ENCODE measurements around the gene UNK. TPM values are rescaled to one million over a fixed set of nuclear protein-coding genes. Genes with fewer than 3 reads are reported as not detected.

The UNK gene
- total and polyA plus RNA-seq, 2 of the 13 experiments (the other 11 are each of a cell fraction or from before 2014, with no cell fraction given) = 31.6 to 33.0 TPM

DNA sequence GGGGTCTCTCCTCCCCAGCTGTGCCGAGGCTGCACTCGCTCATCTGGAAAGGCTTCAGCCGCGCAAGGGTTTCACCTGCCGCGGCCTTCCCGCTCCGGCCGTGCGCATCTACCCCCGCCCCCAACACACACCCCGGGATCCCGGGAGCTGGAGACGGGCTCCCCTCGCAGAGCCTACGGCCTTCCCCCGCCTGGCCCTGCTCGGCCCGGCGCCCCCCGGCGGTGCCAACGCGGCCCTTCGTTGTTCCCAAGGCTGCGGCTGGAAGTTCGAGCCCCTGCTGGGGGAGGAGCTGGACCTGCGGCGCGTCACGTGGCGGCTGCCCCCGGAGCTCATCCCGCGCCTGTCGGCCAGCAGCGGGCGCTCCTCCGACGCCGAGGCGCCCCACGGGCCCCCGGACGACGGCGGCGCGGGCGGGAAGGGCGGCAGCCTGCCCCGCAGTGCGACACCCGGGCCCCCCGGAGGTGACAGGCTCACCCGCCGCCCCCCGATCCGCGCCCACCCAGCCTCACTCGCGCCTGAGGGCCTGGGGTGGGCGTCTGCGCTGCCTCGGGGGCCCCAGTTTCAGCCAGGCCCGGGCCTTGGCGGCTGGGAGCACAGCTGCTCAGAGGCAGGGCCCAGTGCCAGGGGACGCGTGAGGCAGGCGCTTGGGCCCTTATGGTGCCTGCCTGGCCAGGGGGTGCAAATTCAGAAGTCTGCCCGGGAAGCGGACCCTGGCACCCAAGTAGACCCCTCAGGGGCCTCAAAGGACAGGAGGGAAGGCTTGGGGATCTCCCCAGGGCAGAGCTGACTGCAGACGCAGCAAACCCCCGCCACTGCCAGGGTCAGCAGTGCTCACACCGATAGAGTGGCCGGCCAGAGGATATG is 30.9 kb upstream of the UNK start (continued):
- TF ChIP-seq, protein P1, sequence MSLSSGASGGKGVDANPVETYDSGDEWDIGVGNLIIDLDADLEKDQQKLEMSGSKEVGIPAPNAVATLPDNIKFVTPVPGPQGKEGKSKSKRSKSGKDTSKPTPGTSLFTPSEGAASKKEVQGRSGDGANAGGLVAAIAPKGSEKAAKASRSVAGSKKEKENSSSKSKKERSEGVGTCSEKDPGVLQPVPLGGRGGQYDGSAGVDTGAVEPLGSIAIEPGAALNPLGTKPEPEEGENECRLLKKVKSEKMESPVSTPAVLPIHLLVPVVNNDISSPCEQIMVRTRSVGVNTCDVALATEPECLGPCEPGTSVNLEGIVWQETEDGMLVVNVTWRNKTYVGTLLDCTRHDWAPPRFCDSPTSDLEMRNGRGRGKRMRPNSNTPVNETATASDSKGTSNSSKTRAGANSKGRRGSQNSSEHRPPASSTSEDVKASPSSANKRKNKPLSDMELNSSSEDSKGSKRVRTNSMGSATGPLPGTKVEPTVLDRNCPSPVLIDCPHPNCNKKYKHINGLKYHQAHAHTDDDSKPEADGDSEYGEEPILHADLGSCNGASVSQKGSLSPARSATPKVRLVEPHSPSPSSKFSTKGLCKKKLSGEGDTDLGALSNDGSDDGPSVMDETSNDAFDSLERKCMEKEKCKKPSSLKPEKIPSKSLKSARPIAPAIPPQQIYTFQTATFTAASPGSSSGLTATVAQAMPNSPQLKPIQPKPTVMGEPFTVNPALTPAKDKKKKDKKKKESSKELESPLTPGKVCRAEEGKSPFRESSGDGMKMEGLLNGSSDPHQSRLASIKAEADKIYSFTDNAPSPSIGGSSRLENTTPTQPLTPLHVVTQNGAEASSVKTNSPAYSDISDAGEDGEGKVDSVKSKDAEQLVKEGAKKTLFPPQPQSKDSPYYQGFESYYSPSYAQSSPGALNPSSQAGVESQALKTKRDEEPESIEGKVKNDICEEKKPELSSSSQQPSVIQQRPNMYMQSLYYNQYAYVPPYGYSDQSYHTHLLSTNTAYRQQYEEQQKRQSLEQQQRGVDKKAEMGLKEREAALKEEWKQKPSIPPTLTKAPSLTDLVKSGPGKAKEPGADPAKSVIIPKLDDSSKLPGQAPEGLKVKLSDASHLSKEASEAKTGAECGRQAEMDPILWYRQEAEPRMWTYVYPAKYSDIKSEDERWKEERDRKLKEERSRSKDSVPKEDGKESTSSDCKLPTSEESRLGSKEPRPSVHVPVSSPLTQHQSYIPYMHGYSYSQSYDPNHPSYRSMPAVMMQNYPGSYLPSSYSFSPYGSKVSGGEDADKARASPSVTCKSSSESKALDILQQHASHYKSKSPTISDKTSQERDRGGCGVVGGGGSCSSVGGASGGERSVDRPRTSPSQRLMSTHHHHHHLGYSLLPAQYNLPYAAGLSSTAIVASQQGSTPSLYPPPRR (CRISPR knock-in tag; IDR thresholded peaks at IDR 0.05; ENCODE audit: borderline replicate concordance) = no peak
- TF ChIP-seq GATAD2A (CRISPR knock-in tag; IDR thresholded peaks at IDR 0.05) (no peak), ZFY (CRISPR knock-in tag; IDR thresholded peaks at IDR 0.05) (peak; percentile 95), SPEN (CRISPR knock-in tag; IDR thresholded peaks at IDR 0.05; ENCODE audit: low read depth) (peak; percentile 77), REPIN1 (CRISPR knock-in tag; IDR thresholded peaks at IDR 0.05; ENCODE audit: borderline replicate concordance, low read depth) (peak; percentile 84), JARID2 (CRISPR knock-in tag; IDR thresholded peaks at IDR 0.05; ENCODE audit: insufficient replicate concordance) (no peak), SOX13 (IDR thresholded peaks at IDR 0.05) (no peak), SOX13 (CRISPR knock-in tag; conservative IDR thresholded peaks at IDR 0.05 in 1 of 2, IDR thresholded peaks at IDR 0.05 in 1 of 2) (peak in 1 of 2 experiments; percentile 10; a peak in 1 of 4 replicates), GATAD1 (CRISPR knock-in tag; IDR thresholded peaks at IDR 0.05) (0 out of 2 replicates have a peak, but pooled peaks have one; percentile 22), FOSL1 (CRISPR knock-in tag; IDR thresholded peaks at IDR 0.05; ENCODE audit: borderline replicate concordance) (no peak), ZFP90 (CRISPR knock-in tag; IDR thresholded peaks at IDR 0.05; ENCODE audit: borderline replicate concordance) (peak; percentile 83; the same call in 1 of the 2 replicates)
- TF ChIP-seq, protein P2, sequence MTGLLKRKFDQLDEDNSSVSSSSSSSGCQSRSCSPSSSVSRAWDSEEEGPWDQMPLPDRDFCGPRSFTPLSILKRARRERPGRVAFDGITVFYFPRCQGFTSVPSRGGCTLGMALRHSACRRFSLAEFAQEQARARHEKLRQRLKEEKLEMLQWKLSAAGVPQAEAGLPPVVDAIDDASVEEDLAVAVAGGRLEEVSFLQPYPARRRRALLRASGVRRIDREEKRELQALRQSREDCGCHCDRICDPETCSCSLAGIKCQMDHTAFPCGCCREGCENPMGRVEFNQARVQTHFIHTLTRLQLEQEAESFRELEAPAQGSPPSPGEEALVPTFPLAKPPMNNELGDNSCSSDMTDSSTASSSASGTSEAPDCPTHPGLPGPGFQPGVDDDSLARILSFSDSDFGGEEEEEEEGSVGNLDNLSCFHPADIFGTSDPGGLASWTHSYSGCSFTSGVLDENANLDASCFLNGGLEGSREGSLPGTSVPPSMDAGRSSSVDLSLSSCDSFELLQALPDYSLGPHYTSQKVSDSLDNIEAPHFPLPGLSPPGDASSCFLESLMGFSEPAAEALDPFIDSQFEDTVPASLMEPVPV (CRISPR knock-in tag; IDR thresholded peaks at IDR 0.05) = peak; percentile 97
- TF ChIP-seq, protein P3, sequence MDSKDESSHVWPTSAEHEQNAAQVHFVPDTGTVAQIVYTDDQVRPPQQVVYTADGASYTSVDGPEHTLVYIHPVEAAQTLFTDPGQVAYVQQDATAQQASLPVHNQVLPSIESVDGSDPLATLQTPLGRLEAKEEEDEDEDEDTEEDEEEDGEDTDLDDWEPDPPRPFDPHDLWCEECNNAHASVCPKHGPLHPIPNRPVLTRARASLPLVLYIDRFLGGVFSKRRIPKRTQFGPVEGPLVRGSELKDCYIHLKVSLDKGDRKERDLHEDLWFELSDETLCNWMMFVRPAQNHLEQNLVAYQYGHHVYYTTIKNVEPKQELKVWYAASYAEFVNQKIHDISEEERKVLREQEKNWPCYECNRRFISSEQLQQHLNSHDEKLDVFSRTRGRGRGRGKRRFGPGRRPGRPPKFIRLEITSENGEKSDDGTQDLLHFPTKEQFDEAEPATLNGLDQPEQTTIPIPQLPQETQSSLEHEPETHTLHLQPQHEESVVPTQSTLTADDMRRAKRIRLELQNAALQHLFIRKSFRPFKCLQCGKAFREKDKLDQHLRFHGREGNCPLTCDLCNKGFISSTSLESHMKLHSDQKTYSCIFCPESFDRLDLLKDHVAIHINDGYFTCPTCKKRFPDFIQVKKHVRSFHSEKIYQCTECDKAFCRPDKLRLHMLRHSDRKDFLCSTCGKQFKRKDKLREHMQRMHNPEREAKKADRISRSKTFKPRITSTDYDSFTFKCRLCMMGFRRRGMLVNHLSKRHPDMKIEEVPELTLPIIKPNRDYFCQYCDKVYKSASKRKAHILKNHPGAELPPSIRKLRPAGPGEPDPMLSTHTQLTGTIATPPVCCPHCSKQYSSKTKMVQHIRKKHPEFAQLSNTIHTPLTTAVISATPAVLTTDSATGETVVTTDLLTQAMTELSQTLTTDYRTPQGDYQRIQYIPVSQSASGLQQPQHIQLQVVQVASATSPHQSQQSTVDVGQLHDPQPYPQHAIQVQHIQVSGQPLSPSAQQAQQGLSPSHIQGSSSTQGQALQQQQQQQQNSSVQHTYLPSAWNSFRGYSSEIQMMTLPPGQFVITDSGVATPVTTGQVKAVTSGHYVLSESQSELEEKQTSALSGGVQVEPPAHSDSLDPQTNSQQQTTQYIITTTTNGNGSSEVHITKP (CRISPR knock-in tag; IDR thresholded peaks at IDR 0.05; ENCODE audit: low read depth) = no peak
- TF ChIP-seq, protein P4, sequence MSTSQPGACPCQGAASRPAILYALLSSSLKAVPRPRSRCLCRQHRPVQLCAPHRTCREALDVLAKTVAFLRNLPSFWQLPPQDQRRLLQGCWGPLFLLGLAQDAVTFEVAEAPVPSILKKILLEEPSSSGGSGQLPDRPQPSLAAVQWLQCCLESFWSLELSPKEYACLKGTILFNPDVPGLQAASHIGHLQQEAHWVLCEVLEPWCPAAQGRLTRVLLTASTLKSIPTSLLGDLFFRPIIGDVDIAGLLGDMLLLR (CRISPR knock-in tag; IDR thresholded peaks at IDR 0.05) = peak; percentile 68; the same call in 1 of the 2 replicates
- TF ChIP-seq, protein P5, sequence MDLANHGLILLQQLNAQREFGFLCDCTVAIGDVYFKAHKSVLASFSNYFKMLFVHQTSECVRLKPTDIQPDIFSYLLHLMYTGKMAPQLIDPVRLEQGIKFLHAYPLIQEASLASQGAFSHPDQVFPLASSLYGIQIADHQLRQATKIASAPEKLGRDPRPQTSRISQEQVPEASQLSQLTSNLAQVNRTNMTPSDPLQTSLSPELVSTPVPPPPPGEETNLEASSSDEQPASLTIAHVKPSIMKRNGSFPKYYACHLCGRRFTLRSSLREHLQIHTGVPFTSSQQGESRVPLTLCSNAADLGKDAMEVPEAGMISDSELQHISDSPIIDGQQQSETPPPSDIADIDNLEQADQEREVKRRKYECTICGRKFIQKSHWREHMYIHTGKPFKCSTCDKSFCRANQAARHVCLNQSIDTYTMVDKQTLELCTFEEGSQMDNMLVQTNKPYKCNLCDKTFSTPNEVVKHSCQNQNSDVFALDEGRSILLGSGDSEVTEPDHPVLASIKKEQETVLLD (CRISPR knock-in tag; IDR thresholded peaks at IDR 0.05; ENCODE audit: low read depth) = peak; percentile 93

All from HepG2 (cell line).